ENCODE data around the gene SLITRK5. TPM values are rescaled to one million over a fixed set of nuclear protein-coding genes. Genes with fewer than 3 reads are reported as not detected.

SLITRK5 gene
- total RNA-seq, 1 experiment from 2014 or later = 0.09 TPM

- no peaks in the 10 kb centered on the region for H4K20me1 ChIP-seq (ENCODE audit: control insufficient read depth, insufficient read depth, insufficient read length)
- no peaks in the 10 kb centered on the region for H3K27me3 ChIP-seq (ENCODE audit: insufficient read depth, low read length)
- H3K18ac ChIP-seq (ENCODE audit: insufficient read length, low read depth, low read length) = no peak overlapping the region
- no peak overlapping the region for H3K27ac ChIP-seq (ENCODE audit: insufficient read length, low read depth, low read length)
- no peaks in the 10 kb centered on the region for H3K79me2 ChIP-seq (ENCODE audit: insufficient read depth, low read length)
- H2BK5ac ChIP-seq (ENCODE audit: insufficient read length, low read length) = no peak overlapping the region
- H2BK15ac ChIP-seq (ENCODE audit: low read depth, low read length) = no peak overlapping the region
- peaks cover 2% of the 10 kb centered on the region; the same call in 1 of the 2 replicates for H3K4me1 ChIP-seq (ENCODE audit: insufficient read depth, low read length)
- no peak for DNase-seq
- no peak overlapping the region for H4K91ac ChIP-seq (ENCODE audit: insufficient read length, low read depth, low read length)
- H3K9me3 Mint-ChIP-seq = no peaks in the 10 kb centered on the region; a peak in 1 of 5 replicates
- H3K4ac ChIP-seq (ENCODE audit: low read depth, low read length) = no peak overlapping the region
- TF ChIP-seq, protein P1, sequence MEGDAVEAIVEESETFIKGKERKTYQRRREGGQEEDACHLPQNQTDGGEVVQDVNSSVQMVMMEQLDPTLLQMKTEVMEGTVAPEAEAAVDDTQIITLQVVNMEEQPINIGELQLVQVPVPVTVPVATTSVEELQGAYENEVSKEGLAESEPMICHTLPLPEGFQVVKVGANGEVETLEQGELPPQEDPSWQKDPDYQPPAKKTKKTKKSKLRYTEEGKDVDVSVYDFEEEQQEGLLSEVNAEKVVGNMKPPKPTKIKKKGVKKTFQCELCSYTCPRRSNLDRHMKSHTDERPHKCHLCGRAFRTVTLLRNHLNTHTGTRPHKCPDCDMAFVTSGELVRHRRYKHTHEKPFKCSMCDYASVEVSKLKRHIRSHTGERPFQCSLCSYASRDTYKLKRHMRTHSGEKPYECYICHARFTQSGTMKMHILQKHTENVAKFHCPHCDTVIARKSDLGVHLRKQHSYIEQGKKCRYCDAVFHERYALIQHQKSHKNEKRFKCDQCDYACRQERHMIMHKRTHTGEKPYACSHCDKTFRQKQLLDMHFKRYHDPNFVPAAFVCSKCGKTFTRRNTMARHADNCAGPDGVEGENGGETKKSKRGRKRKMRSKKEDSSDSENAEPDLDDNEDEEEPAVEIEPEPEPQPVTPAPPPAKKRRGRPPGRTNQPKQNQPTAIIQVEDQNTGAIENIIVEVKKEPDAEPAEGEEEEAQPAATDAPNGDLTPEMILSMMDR (conservative IDR thresholded peaks at IDR 0.05) = no peak
- H4K8ac ChIP-seq (replicated peaks; ENCODE audit: insufficient read length, low read depth, low read length) = no peak overlapping the region
- WGBS (ENCODE audit: extremely low coverage, insufficient read length, low lambda C conversion rate) = no CpG with 5 or more reads among the region's 1 CpG
- H3K79me1 ChIP-seq (ENCODE audit: insufficient read depth, low read depth, low read length, poor library complexity, severe bottlenecking) = no peaks in the 10 kb centered on the region
- no peak overlapping the region for H3K4me2 ChIP-seq (ENCODE audit: insufficient read depth, insufficient read length, low read length)
- H2BK20ac ChIP-seq (ENCODE audit: low read depth, low read length, poor library complexity, severe bottlenecking) = no peak overlapping the region
- peaks cover 12% of the 10 kb centered on the region for H3K23me2 ChIP-seq (ENCODE audit: insufficient read length, low read depth, low read length, poor library complexity, severe bottlenecking)
- H4K5ac ChIP-seq (ENCODE audit: insufficient read length, low read depth, low read length) = no peak overlapping the region
- no peak overlapping the region for H2AFZ ChIP-seq (ENCODE audit: low read length)
- H3T11ph ChIP-seq (ENCODE audit: low read length) = no peak overlapping the region
- H3K4me3 Mint-ChIP-seq = no peak overlapping the region
- no peak overlapping the region for H2AK5ac ChIP-seq (ENCODE audit: insufficient read length, low read length)
- peaks cover 20% of the 10 kb centered on the region for H3K27me3 Mint-ChIP-seq (ENCODE audit: low read depth)
- no peak overlapping the region for H2BK120ac ChIP-seq (ENCODE audit: low read depth, low read length, poor library complexity, severe bottlenecking)
- no peak overlapping the region for H3K23ac ChIP-seq (ENCODE audit: insufficient read length, low read depth, low read length)
- H3K4me1 Mint-ChIP-seq = peaks cover 8 to 17% of the 10 kb centered on the region in 2 experiments
- no peak overlapping the region for H3K9ac ChIP-seq (ENCODE audit: extremely low read depth, insufficient read length, low read length)
- no peak overlapping the region for H3K56ac ChIP-seq (ENCODE audit: insufficient read length, low read depth, low read length)
- H3K27ac Mint-ChIP-seq = no peak overlapping the region
- no peak overlapping the region for H2BK12ac ChIP-seq (ENCODE audit: insufficient read length, low read depth, low read length)
- no peaks in the 10 kb centered on the region for H3K9me3 ChIP-seq (ENCODE audit: control insufficient read depth, low read depth, low read length)
- no peaks in the 10 kb centered on the region for H3K36me3 Mint-ChIP-seq (ENCODE audit: insufficient read depth in 1 of 3, low read depth in 3 of 3)
- H3K14ac ChIP-seq (ENCODE audit: insufficient read depth, low read length) = no peak overlapping the region
These were observed 3.5 kb upstream of the SLITRK5 start for GRCh38 chr13:87667686-87668085.

Measured in H9 (cell line).